ENCODE measurements around the gene PLPP4.
A peak's percentile ranks its signal among the peaks of the same experiment; 100 is the strongest.

The PLPP4 gene

DNA sequence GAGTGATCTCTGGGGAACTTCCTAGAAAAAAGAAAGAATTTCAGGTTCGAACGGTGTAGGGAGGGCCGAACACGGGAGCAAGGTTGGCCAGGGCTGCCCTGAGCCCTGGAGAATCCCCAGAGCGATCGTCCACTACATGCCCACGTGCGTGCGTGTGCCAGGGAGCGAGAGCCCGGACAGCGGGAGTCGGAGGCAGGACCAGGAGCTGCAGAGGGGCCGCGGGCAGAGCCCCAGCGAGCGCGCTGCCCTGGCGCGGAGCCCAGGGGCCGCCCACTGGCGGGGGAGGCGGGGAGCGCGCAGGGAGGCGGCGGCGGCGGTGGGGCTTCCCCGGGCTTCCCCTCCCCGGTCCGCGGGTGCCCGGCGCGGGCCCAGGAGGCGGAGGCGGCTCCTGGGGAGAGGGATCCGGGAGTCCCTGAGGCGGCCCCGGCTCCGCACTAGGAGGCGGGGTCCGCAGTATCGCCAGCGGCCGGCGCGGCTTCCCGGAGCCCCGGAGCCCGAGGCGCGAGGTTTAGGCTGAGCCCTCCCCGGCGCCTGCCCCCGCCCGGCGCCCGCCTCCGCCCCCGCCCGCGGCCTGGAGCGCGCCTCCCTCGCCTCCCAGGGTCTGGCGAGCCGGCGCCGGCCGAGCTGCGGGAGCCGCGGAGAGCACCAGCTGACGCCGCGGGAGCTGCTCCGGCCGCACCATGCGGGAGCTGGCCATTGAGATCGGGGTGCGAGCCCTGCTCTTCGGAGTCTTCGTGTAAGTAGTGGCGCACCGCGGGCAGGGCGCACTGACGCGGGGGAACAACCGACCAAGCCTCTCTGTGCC lies at the start of gene PLPP4:
PLPP4 (plus strand) TSS at position 602 of the 805 bp plus-strand sequence; CDS start at position 681, 79 bp downstream.
- Mint-ChIP-seq H3K27ac (no peak within 1 kb of the TSS), H3K4me1 (ENCODE audit: low read depth) (peaks cover 3% of the 10 kb centered on the region), H3K9me3 (ENCODE audit: low read depth) (no peaks in the 10 kb centered on the region), H3K4me3 (peak within 1 kb of the TSS; percentile 63), H3K27me3 (peaks cover 22% of the 10 kb centered on the region), H3K36me3 (no peaks in the 10 kb centered on the region)

DNA sequence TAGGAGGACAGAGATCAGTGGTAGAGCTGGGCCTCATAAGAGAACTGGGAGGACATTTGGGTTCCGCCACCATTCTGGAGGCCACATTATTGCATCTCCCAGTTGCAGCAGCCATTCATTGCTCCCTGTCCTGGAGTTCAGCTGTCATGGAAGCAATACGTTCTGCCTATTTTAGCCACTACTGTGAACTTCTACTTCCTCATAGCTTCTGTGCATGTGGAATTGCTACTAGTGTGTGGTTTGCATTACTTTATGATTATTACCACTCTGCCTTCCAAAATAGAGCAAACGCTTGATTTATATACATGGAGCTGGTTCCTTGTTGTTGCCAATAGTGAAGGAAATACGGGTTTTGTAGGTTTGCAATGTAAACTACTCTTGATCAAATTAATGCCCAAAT lies 47.2 kb upstream of the PLPP4 start:
- Mint-ChIP-seq H3K27ac (no peak overlapping the region), H3K27me3 (peaks cover 3% of the 10 kb centered on the region), H3K4me1 (ENCODE audit: low read depth) (no peaks in the 10 kb centered on the region), H3K4me3 (no peak overlapping the region), H3K36me3 (peaks cover 2% of the 10 kb centered on the region), H3K9me3 (ENCODE audit: low read depth) (no peaks in the 10 kb centered on the region)

DNA sequence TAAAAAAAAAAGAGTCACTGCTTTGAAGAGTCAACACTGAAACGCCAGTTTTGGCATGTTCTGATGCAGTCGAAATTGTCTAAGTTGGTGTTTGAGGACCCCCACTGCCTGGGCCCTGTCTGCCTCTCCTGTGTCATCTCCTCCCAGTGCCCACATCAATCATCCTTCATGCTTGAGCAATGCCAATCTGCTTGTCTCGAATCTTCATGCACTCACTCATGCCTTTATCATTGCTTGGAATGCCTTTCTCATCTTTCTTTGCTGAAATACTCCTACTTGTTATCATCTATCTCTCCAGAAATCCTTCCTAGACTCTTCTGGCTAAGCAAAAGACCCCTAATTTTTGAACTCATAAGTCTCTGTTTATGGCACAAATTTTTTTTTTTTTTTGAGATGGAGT lies 42.1 kb upstream of the PLPP4 start:
- Mint-ChIP-seq H3K27me3 (peaks cover 3% of the 10 kb centered on the region), H3K36me3 (peaks cover 2% of the 10 kb centered on the region), H3K4me3 (no peak overlapping the region), H3K27ac (no peak overlapping the region), H3K4me1 (ENCODE audit: low read depth) (no peaks in the 10 kb centered on the region), H3K9me3 (ENCODE audit: low read depth) (no peaks in the 10 kb centered on the region)

DNA sequence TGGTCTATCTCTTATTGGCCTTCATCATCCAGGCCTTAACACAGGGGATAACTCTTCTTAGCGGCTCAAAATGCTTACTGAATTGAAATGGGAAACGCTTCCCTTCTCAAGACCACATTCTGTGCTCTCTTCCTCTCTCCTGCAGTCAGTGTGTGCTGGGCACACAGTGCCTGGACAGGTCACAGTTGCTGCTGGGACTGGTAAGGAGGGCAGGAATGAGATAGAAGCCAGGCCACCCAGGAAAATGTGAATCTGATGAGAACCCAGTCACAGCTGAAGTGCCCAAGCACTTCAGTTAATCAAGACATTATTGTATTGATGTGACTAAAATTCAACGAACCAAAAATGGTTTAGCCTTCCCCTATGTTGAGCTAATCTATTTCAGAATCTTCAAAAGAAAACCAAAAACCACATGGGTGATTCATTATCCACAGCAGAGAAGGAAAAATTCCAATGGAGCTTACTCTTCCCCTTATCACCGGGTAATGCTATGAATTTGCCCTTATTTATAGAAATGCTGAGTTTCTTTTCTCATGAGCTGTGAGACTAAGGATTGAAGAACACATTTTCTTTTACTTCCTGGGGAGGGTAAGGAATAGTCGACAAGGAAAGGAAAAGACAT lies 41.2 kb upstream of the PLPP4 start:
- H3K4me3 Mint-ChIP-seq: no peak overlapping the region
- H3K27ac Mint-ChIP-seq: no peak overlapping the region
- H3K36me3 Mint-ChIP-seq: peaks cover 2% of the 10 kb centered on the region
- no peaks in the 10 kb centered on the region for H3K4me1 Mint-ChIP-seq (ENCODE audit: low read depth)
- H3K27me3 Mint-ChIP-seq: peaks cover 3% of the 10 kb centered on the region
- H3K9me3 Mint-ChIP-seq (ENCODE audit: low read depth): no peaks in the 10 kb centered on the region

DNA sequence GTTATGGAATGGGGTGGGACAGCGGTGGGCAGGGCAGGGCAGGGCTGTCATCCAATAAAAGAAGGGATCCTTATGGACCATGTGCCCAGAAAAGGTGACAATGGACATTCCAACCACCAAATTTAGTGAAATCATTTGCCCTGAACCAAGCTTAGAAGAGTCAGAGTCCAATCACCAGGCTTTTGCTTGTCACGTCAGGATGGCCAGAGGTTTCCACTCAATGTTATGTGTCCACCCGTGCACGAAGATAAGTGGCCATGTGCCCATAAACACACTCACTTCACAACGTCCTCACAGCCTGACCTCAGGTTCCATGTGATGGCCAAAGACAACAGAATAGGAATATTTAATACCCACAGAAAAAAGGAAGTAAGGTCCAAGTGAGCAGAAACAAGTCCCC lies 36.6 kb upstream of the PLPP4 start:
- H3K36me3 Mint-ChIP-seq: no peaks in the 10 kb centered on the region
- H3K4me3 Mint-ChIP-seq: no peak overlapping the region
- H3K27ac Mint-ChIP-seq: no peak overlapping the region
- no peaks in the 10 kb centered on the region for H3K27me3 Mint-ChIP-seq
- peaks cover 4% of the 10 kb centered on the region for H3K9me3 Mint-ChIP-seq (ENCODE audit: low read depth)
- H3K4me1 Mint-ChIP-seq (ENCODE audit: low read depth): no peaks in the 10 kb centered on the region

DNA sequence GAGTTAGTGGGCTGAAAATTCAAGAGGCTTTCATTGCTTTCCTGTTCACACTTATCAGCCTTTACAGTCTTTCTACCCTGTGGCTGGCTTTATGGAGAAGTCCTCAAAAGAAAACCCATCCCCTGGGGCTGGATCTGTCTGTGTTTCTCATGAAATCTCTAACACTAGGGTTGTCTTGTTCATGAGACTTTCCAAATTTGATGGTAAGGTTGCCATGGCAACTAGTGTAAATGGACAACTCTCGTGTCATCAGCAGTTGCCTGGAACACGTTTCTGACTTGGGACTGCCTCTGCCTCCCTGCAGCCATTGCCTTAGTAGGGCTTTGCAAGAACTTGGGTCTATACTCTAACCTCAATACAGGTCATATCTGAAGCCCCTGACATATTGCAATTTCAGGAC lies 35.8 kb upstream of the PLPP4 start:
- no peak overlapping the region for H3K4me3 Mint-ChIP-seq
- H3K27me3 Mint-ChIP-seq: no peaks in the 10 kb centered on the region
- no peaks in the 10 kb centered on the region for H3K36me3 Mint-ChIP-seq
- H3K9me3 Mint-ChIP-seq (ENCODE audit: low read depth): peaks cover 4% of the 10 kb centered on the region
- H3K27ac Mint-ChIP-seq: no peak overlapping the region
- H3K4me1 Mint-ChIP-seq (ENCODE audit: low read depth): no peaks in the 10 kb centered on the region

DNA sequence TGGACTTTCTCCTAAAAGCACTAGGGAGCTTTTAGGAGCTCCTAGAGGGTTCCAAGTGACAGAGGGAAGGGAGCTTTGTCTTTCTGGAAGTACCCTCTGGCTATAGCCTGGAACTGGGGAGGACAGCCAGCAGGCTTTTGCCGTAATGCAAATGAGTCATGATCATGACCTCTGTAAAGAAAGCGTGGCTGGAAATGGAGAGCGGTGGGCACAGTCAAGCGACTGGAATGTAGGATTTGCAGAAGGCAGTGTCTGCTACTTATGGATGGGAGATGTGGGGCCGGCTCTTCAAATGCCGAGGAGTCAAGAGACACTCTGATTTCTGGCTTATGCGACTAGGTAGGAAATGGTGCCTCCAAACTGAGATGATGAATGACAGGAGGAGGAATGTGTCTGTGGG lies 34.6 kb upstream of the PLPP4 start:
- Mint-ChIP-seq H3K36me3 (no peaks in the 10 kb centered on the region), H3K4me3 (no peak overlapping the region), H3K27ac (no peak overlapping the region), H3K9me3 (ENCODE audit: low read depth) (peaks cover 4% of the 10 kb centered on the region), H3K27me3 (no peaks in the 10 kb centered on the region), H3K4me1 (ENCODE audit: low read depth) (no peaks in the 10 kb centered on the region)

DNA sequence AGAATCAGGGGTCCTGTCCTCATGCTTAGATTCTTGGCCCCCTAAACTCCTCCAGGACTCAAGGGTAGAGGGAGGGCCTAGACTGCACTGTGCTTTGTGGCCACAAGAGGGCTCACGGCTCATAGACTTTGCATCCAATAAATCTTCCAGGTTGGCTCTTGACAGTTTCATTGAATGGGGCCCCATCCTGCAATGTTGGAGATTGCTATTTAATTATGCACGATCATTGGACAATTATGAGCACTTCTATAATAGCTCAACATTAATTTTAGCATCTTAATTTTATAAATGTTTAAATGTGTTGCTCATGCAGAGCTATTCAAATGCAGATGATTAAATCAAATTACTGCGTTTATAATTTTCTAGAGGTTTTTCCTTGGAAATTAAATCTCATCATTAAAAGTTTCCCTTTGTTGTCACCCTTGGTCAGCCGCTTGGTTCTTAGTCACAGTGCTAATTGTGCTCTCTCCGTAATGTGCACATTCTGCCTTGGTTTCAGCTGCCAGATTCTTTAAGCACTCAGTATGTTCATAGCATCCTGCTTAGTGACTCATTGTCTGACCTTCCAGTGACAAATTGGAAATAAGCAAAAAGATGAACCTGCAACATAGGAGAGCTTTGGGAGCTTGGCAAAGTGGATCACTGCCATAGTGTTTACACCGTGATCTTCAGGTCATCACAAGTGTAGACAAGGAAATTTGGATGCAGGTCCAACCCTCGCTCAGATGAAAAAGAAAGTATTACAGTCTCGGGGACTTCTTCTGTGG lies 33.4 kb upstream of the PLPP4 start:
- no peak overlapping the region for H3K27ac Mint-ChIP-seq
- peaks cover 4% of the 10 kb centered on the region for H3K9me3 Mint-ChIP-seq (ENCODE audit: low read depth)
- no peaks in the 10 kb centered on the region for H3K4me1 Mint-ChIP-seq (ENCODE audit: low read depth)
- H3K36me3 Mint-ChIP-seq: no peaks in the 10 kb centered on the region
- H3K4me3 Mint-ChIP-seq: no peak overlapping the region
- H3K27me3 Mint-ChIP-seq: no peaks in the 10 kb centered on the region

DNA sequence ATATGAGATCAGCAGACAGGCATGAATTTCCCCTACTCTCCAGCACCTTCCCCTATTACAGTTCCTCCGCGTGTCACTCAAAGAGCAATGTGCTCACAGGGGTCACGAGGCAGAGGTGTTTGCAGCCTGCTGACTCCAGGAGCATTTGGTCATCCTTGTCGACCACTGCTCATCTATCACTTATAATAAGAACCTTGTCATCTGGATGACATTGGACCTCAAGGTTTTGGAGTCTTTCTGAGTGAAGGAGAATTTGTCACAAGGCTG lies 32.9 kb upstream of the PLPP4 start:
- no peak overlapping the region for H3K4me3 Mint-ChIP-seq
- H3K4me1 Mint-ChIP-seq (ENCODE audit: low read depth): no peaks in the 10 kb centered on the region
- peaks cover 4% of the 10 kb centered on the region for H3K9me3 Mint-ChIP-seq (ENCODE audit: low read depth)

DNA sequence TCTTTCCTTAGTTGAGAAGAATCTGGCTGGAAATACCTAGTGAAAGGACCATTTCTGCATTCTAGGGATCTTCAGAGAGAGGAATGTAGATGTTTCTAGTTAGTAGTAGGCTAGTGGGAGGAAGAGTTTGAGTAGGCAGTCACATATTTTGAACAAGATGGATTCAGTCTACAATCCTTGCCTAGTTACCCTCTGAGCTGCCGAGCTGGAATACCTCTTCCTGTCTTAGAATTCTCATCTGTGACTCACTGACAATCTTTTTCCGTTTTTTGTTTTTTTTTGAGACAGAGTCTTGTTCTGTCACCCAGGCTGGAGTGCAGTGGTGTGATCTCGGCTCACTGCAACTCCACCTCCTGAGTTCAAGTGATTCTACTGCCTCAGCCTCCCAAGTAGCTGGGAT lies 30.7 kb upstream of the PLPP4 start:
- Mint-ChIP-seq H3K4me3 (no peak overlapping the region), H3K27me3 (peaks cover 1% of the 10 kb centered on the region), H3K27ac (no peak overlapping the region), H3K4me1 (ENCODE audit: low read depth) (peaks cover 3% of the 10 kb centered on the region), H3K9me3 (ENCODE audit: low read depth) (peaks cover 4% of the 10 kb centered on the region), H3K36me3 (no peaks in the 10 kb centered on the region)

More for the DNA sequence above, 32.9 kb upstream of the PLPP4 start:
- H3K27ac Mint-ChIP-seq: no peak overlapping the region
- H3K27me3 Mint-ChIP-seq: no peaks in the 10 kb centered on the region
- no peaks in the 10 kb centered on the region for H3K36me3 Mint-ChIP-seq

DNA sequence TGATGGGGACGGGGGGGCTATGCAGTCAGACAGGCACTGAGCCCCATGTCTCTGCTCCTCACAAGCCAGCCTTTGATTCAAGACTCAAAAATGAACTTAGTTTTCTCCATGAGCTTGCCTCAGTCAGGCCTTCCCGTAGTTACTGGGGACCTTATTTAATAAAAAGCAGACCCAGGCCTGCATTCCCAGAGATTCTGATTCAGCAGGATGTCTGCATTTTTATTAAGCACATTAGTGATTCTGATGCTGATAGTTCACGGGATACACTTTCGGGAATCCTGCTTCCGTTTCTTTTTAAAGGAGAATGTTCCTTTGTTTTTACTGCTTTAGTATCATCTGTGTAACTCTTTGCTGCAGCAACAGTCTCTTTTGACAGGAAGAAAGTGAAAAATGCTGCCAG lies 28.3 kb upstream of the PLPP4 start:
- Mint-ChIP-seq H3K4me1 (ENCODE audit: low read depth) (peaks cover 6% of the 10 kb centered on the region), H3K4me3 (no peak overlapping the region), H3K9me3 (ENCODE audit: low read depth) (peaks cover 4% of the 10 kb centered on the region), H3K36me3 (no peaks in the 10 kb centered on the region), H3K27me3 (peaks cover 11% of the 10 kb centered on the region), H3K27ac (no peak overlapping the region)

DNA sequence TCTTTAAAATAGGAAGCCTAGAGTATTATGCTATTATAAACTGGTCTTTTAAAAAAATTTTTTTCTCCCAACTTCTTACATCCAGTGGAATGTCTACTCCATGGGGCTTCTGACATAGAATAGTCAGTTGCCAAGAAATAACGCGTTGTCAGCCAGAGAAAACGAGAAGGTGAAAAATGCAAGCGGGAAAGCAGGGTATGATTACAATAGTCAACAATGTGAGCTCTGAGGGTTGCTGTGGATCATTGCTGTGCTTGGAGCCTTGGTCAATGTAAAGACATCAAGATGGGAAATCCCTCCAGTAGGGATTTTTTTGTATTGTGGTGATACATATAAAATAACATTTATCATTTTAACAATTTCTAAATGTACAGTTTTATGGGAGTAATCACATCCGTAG lies 27.6 kb upstream of the PLPP4 start:
- Mint-ChIP-seq H3K4me1 (ENCODE audit: low read depth) (peaks cover 6% of the 10 kb centered on the region), H3K27ac (no peak overlapping the region), H3K36me3 (no peaks in the 10 kb centered on the region), H3K27me3 (peaks cover 11% of the 10 kb centered on the region), H3K4me3 (no peak overlapping the region), H3K9me3 (ENCODE audit: low read depth) (peaks cover 4% of the 10 kb centered on the region)

DNA sequence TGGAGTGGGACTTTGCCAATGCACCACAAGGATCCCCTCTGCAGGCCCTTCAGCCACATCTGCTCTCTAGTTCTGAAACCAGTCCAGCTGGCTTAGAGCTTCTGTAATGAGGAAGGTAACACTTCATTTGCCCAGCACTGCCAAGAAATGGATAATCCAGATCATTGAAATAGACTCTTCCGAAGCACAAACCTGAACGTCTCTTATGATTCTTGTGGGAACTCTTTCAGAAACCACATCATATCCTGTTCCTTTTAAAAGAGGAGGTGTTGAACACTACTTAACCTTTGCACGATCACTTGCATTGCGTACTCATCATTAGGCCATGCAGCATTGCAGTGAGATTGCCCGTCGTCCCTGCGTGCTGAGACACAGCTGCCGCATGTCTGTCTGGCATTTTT lies 25.8 kb upstream of the PLPP4 start:
- Mint-ChIP-seq H3K27ac (no peak overlapping the region), H3K9me3 (ENCODE audit: low read depth) (no peaks in the 10 kb centered on the region), H3K4me1 (ENCODE audit: low read depth) (peaks cover 6% of the 10 kb centered on the region), H3K4me3 (no peak overlapping the region), H3K27me3 (peaks cover 14% of the 10 kb centered on the region), H3K36me3 (no peaks in the 10 kb centered on the region)

DNA sequence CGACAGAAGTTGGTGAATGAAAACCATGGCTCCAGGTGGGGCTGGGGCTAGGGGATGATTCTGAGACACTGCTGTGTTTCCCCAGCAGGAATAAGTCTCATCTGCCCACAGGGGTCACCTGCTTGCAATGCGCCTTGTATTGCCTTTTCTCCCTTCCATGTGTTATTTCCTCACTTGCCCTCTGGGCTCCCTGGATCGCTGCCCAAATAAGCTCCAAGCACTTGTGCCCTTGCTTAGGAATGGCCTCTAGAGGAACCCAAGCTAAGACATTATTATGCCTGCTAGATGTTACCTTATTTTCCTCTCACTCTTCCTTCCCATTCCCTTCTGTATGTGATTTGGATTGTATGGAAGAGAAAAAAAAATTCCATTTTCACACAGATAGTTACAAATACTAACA lies 24.8 kb upstream of the PLPP4 start:
- H3K27me3 Mint-ChIP-seq: peaks cover 14% of the 10 kb centered on the region

DNA sequence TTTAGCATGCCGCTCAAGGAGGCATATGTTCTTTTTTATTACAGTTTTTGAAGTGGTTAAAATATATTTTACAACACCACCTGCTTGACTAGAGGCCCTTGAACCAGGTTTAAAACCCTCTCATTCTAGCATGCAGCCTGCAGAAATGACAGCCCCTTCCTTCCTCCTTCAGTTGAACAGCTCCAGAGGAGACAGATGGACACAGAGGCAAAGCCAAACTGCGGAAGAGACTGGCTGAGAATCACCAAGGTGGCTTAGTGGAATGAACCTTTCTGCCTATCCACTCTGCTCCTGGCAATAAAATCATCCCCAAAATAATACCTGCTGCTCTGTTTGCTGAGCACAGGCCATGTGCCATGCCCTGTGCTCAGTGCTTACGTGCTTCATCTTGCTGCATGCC lies 23.9 kb upstream of the PLPP4 start:
- no peak overlapping the region for H3K27ac Mint-ChIP-seq
- no peaks in the 10 kb centered on the region for H3K36me3 Mint-ChIP-seq
- no peak overlapping the region for H3K4me3 Mint-ChIP-seq
- H3K4me1 Mint-ChIP-seq (ENCODE audit: low read depth): peaks cover 6% of the 10 kb centered on the region
- H3K27me3 Mint-ChIP-seq: peaks cover 14% of the 10 kb centered on the region
- no peaks in the 10 kb centered on the region for H3K9me3 Mint-ChIP-seq (ENCODE audit: low read depth)

More for the DNA sequence above, 24.8 kb upstream of the PLPP4 start:
- no peaks in the 10 kb centered on the region for H3K36me3 Mint-ChIP-seq
- H3K9me3 Mint-ChIP-seq (ENCODE audit: low read depth): no peaks in the 10 kb centered on the region
- no peak overlapping the region for H3K27ac Mint-ChIP-seq
- H3K4me3 Mint-ChIP-seq: no peak overlapping the region
- H3K4me1 Mint-ChIP-seq (ENCODE audit: low read depth): peaks cover 6% of the 10 kb centered on the region
